VCaP (cell line): Measurements from ENCODE around the gene PTPRJ.

Experiments
- H3K27ac ChIP-seq: fragments of 450-650 bp; 2 replicates; pipeline ENCODE4 v1.5.1; 2017
- TF ChIP-seq, protein P1 (sequence below): fragments of 450-650 bp; conservative IDR thresholded peaks from 2 replicates; pipeline ENCODE4 v1.5.1; 2017; ENCODE audit warnings: mild to moderate bottlenecking, moderate library complexity

PTPRJ gene

GRCh38 chr11:47961383-47961782, 19.0 kb upstream of the PTPRJ start:
- TF ChIP-seq, protein P1, sequence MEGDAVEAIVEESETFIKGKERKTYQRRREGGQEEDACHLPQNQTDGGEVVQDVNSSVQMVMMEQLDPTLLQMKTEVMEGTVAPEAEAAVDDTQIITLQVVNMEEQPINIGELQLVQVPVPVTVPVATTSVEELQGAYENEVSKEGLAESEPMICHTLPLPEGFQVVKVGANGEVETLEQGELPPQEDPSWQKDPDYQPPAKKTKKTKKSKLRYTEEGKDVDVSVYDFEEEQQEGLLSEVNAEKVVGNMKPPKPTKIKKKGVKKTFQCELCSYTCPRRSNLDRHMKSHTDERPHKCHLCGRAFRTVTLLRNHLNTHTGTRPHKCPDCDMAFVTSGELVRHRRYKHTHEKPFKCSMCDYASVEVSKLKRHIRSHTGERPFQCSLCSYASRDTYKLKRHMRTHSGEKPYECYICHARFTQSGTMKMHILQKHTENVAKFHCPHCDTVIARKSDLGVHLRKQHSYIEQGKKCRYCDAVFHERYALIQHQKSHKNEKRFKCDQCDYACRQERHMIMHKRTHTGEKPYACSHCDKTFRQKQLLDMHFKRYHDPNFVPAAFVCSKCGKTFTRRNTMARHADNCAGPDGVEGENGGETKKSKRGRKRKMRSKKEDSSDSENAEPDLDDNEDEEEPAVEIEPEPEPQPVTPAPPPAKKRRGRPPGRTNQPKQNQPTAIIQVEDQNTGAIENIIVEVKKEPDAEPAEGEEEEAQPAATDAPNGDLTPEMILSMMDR, result no peak
- H3K27ac ChIP-seq, result no peak overlapping the region

- no peak overlapping the region for H3K27ac ChIP-seq
- TF ChIP-seq, protein P1, result no peak
Observed at GRCh38 chr11:47964546-47964945, 15.8 kb upstream of the PTPRJ start.

DNA sequence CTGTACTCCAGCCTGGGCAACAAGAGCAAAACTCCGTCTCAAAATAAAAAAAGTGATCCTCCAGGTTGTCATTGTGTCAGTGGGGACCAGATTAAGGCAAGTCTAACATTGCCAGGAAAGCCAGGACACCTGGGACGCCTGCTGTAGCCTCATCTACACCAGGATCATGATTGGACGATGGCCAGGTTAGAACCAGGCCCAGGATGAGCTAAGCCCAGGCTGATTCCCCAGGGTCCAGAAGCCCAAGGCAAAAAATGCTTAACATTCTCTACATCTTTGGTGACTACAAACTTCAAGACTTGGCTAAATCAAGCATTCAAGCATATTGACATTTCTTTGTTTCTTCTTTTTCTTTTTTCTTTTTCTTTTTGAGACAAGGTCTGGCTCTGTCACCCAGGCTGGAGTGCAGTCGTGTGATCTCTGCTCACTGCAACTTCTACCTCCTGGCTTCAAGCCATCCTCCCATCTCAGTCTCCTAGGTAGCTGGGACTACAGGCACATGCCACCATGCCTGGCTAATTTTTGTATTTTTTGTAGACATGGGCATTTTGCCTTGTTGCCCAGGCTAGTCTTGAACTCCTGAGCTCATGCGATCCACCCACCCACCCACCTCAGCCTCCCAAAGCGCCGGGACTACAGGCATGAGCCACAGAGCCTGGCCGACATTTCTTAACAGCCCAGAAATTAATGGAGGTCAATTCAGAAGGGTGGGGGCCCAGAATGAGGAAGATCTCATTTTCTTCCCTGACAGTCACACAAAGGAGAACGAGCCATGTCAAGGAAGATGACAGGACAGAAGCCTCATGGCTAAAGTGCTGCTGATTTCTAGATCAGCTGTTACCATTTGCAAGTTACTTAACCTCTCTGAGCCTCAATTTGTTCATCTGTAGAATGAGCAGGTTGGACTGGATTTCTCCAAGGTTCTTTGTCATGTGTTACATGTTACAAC, 12.5 kb upstream of the PTPRJ start:
- H3K27ac ChIP-seq, result peak overlapping the region; percentile 31; the same call in 1 of the 2 replicates
- TF ChIP-seq, protein P1, result no peak

DNA sequence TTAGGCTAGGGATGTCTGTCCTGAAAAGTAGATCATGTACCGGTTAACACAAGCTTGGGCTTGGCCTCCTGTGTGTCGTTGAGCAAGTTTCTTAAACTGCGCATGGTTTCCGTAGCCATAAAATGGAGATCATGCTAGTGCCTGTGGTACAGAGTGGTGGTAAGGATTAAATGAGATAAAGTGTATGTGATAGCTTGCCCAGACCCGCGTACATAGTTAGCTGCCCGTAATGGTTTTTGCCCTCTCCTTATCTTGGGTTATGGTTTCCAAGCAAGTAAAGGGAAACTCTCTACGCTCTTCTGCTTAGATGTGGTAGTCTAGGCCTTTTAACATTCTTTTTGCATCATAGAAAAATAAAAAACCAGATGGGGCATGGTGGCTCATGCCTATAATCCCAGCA, 11.0 kb upstream of the PTPRJ start:
- TF ChIP-seq, protein P1, result no peak
- H3K27ac ChIP-seq, result no peak overlapping the region

- TF ChIP-seq, protein P1, result no peak
- H3K27ac ChIP-seq, result no peak overlapping the region
Observed at GRCh38 chr11:47971501-47971900, 8.9 kb upstream of the PTPRJ start.

GRCh38 chr11:47973173-47973572, 7.2 kb upstream of the PTPRJ start:
- TF ChIP-seq, protein P1, result no peak
- no peak overlapping the region for H3K27ac ChIP-seq

DNA sequence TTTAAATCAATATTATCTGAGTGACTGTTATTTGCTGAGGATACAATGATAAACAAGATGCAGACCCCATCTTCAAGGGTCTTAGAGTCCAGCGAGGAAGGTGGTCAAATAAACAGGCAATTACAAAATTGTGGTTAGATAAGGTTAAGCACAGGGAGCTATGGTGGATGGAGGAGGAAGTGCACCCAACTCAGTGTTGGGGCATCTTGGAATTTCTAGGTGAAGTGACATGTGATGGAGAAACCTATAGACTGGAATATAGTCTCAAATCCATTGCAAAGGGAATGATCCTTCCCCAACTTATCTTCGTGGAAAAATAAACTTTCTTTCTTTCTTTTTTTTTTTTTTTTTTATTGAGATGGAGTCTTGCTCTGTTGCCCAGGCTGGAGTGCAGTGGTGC, 3.4 kb upstream of the PTPRJ start:
- H3K27ac ChIP-seq, result no peak overlapping the region
- TF ChIP-seq, protein P1, result no peak
